K562 (cell line): ENCODE measurements around the gene KLRF2. TPM values are rescaled to one million over a fixed set of nuclear protein-coding genes. Genes with fewer than 3 reads are reported as not detected.

Source experiments
- ATAC-seq: fragments of 200-7000 bp; cut with Tn5 transposase; 3 replicates; pipeline ENCODE4 v1.9.1; 2020; ENCODE audit warnings: moderate library complexity
- BruUV-seq: library from RNA; stranded (reverse); fragments of 400-500 nt; replicated peaks from 2 replicates; lab custom pipeline; 2021; lab: Mats Ljungman, UMichigan
- CTCF ChIA-PET: fragments of 300-600 bp; formaldehyde crosslinking; extraction: SDS; loops from one replicate; lab custom pipeline; 2021; ENCODE audit warnings: low intra/inter-chr PET ratio; lab: Yijun Ruan, JAX
- POLR2A ChIA-PET: fragments of 300-600, 350-650 bp; sonication (Branson Sonifier 250); formaldehyde crosslinking; extraction: SDS; loops from one replicate; lab custom pipeline; 2021; ENCODE audit warnings: antibody characterized with exemption, inconsistent platforms; lab: Yijun Ruan, JAX
- DNase-seq, 4 experiments: peaks; one replicate each; pipeline versions ENCODE4 v3.0.0 to v3.0.0-alpha.2; 2011 to 2018; ENCODE audit warnings: low spot score in 3 of 4, mixed read lengths in 3 of 4; ENCODE audit errors: extremely low read depth in 1 of 4
- FAIRE-seq: peaks from 2 replicates; lab custom pipeline; 2011; peaks lifted over from hg19 to GRCh38; lab: Jason Lieb, UNC
- H2AFZ ChIP-seq: 2 replicates; pipeline ENCODE4 v1.6.0; 2011; ENCODE audit warnings: low read depth, low read length, control low read depth, inconsistent platforms
- H3K27ac ChIP-seq: fragments of 200-600 bp; 3 replicates; pipeline ENCODE4 v1.8.0; 2011; ENCODE audit warnings: low read depth, mild to moderate bottlenecking, control low read depth, inconsistent platforms, low read length, moderate library complexity, mixed read lengths; ENCODE audit errors: extremely low read depth
- H3K27me3 ChIP-seq, 2 experiments: fragments of 300-600 bp in 1 of 2; 2 replicates in 1 of 2; 3 replicates in 1 of 2; pipeline versions ENCODE4 v1.6.0 to v1.8.0; 2011; ENCODE audit warnings: inconsistent platforms in 2 of 2, low read length in 2 of 2, mild to moderate bottlenecking in 1 of 2, mixed read lengths in 1 of 2, moderate library complexity in 1 of 2; ENCODE audit not compliant: control insufficient read depth in 2 of 2, insufficient read depth in 2 of 2
- H3K36me3 ChIP-seq: fragments of 300-600 bp; 3 replicates; pipeline ENCODE4 v1.8.0; 2011; ENCODE audit warnings: mild to moderate bottlenecking, low read length, inconsistent platforms; ENCODE audit not compliant: control insufficient read depth, insufficient read depth
- H3K4me1 ChIP-seq, 2 experiments: fragments of 200-600 bp in 1 of 2; replicated peaks in 1 of 2; 2 replicates in 1 of 2; 3 replicates in 1 of 2; pipeline versions ENCODE4 v1.5.1 to v1.8.0; 2011; ENCODE audit warnings: inconsistent platforms in 2 of 2, low read length in 2 of 2, mild to moderate bottlenecking in 1 of 2, mixed read lengths in 1 of 2, moderate library complexity in 1 of 2; ENCODE audit not compliant: control insufficient read depth in 2 of 2, insufficient read depth in 2 of 2
- H3K4me2 ChIP-seq: 2 replicates; pipeline ENCODE4 v1.6.1; 2011; ENCODE audit warnings: low read length, control low read depth, inconsistent platforms, mixed read lengths; ENCODE audit not compliant: insufficient read depth
- H3K4me3 ChIP-seq: fragments of 200-600 bp; sonication (generic), shearing (Covaris generic); 2 replicates; pipeline ENCODE4 v1.5.1; 2016; ENCODE audit warnings: control low read depth, inconsistent platforms
- H3K79me2 ChIP-seq: fragments of 200-600 bp; 3 replicates; pipeline ENCODE4 v1.8.0; 2011; ENCODE audit warnings: low read length, inconsistent platforms; ENCODE audit not compliant: control insufficient read depth, insufficient read depth
- H3K9ac ChIP-seq, 2 experiments: 2 replicates each; pipeline versions ENCODE4 v1.6.0 to v1.6.1; 2011; ENCODE audit warnings: low read depth in 2 of 2, low read length in 2 of 2, control low read depth in 1 of 2, inconsistent platforms in 1 of 2, mild to moderate bottlenecking in 1 of 2, mixed read lengths in 1 of 2; ENCODE audit not compliant: insufficient read depth in 1 of 2
- H3K9me1 ChIP-seq: one replicate; pipeline ENCODE4 v1.6.0; 2011; ENCODE audit warnings: inconsistent platforms, mild to moderate bottlenecking, low read length, moderate library complexity; ENCODE audit not compliant: control insufficient read depth, insufficient read depth
- H3K9me3 ChIP-seq: replicated peaks from 2 replicates; pipeline ENCODE4 v1.5.1; 2011; ENCODE audit warnings: low read depth, low read length, inconsistent platforms; ENCODE audit not compliant: control insufficient read depth, insufficient read depth
- H4K20me1 ChIP-seq: replicated peaks from 2 replicates; pipeline ENCODE4 v1.6.1; 2011; ENCODE audit warnings: low read length, inconsistent platforms, mixed read lengths; ENCODE audit not compliant: control insufficient read depth, insufficient read depth
- BACH1 ChIP-seq: fragments of 200-800 bp; sonication (Bioruptor generic); IDR thresholded peaks from 2 replicates; pipeline ENCODE4 v1.6.1; 2016; ENCODE audit warnings: missing genetic modification characterization, missing compliant biosample characterization
- EGR1 ChIP-seq: fragments of 450-650 bp; conservative IDR thresholded peaks from 2 replicates; pipeline ENCODE4 v1.6.1; 2017; ENCODE audit warnings: mild to moderate bottlenecking
- MCM5 ChIP-seq: fragments of 450-650 bp; IDR thresholded peaks from 2 replicates; pipeline ENCODE4 v1.6.1; 2016; ENCODE audit warnings: low read depth
- NBN ChIP-seq: fragments of 450-650 bp; IDR thresholded peaks from 2 replicates; pipeline ENCODE4 v1.6.1; 2016; ENCODE audit warnings: low read depth, mild to moderate bottlenecking
- RBM22 ChIP-seq: fragments of 200-400 bp; formaldehyde crosslinking; IDR thresholded peaks from 2 replicates; pipeline ENCODE4 v1.6.1; 2018; ENCODE audit warnings: low read length, low read depth; ENCODE audit not compliant: poor library complexity, severe bottlenecking
- SIN3B ChIP-seq: fragments of 450-650 bp; IDR thresholded peaks from 2 replicates; pipeline ENCODE4 v1.6.1; 2017; ENCODE audit warnings: low read depth, mild to moderate bottlenecking, moderate library complexity
- ZNF280A ChIP-seq: fragments of 450-650 bp; IDR thresholded peaks from 2 replicates; pipeline ENCODE4 v1.6.1; 2018; ENCODE audit warnings: mild to moderate bottlenecking, low read depth; ENCODE audit not compliant: partially characterized antibody
- ZNF583 ChIP-seq: fragments of 250-450 bp; sonication (Bioruptor Pico); IDR thresholded peaks from 2 replicates; pipeline ENCODE4 v1.4.0; 2020
- WGBS: fragments of 100-300 bp; shearing (Covaris generic); methylation state at CpG from one replicate; pipeline ENCODE4 v1.1.6; 2016; ENCODE audit warnings: low coverage, mixed read lengths; ENCODE audit not compliant: insufficient coverage; ENCODE audit errors: missing lambda C conversion rate; 5-methylcytosine and 5-hydroxymethylcytosine counted together
- in situ Hi-C: fragments of 300-500 bp; cut with MboI; formaldehyde crosslinking; loops from 4 replicates; pipeline ENCODE4 v1.15.0; 2018; ENCODE audit warnings: inconsistent platforms, mixed read lengths
- intact Hi-C: fragments of 100-400 bp; cut with micrococcal nuclease; formaldehyde crosslinking; loops from 2 replicates; pipeline ENCODE4 v1.14.2; 2022
- polyA plus RNA-seq, 8 experiments: library from polyadenylated mRNA; depleted of rRNA in 4 of 8; stranded (reverse) in 5 of 8; unstranded in 3 of 8; fragments of >200 nt; fragmentation: Nextera tagmentation in 2 of 8; fragmentation: Illumina TruSeq in 1 of 8; extraction: Ambion mirVana in 2 of 8; extraction: Trizol in 1 of 8; gene quantifications; 2 replicates each; pipeline versions ENCODE4 v1.2.1 to v1.2.3, GENCODE V29; 2011 to 2014; ENCODE audit warnings: inconsistent platforms in 1 of 8, missing spikeins in 1 of 8
- total RNA-seq, 7 experiments: library from RNA; depleted of rRNA in 6 of 7; stranded (reverse); fragments of >200 nt in 6 of 7; fragmentation: Illumina TruSeq in 2 of 7; extraction: Trizol in 2 of 7; gene quantifications; 2 replicates each; pipeline versions ENCODE4 v1.2.1 to v1.2.3, GENCODE V29; 2011 to 2021; ENCODE audit warnings: low replicate concordance in 1 of 7
- TF ChIP-seq, protein P1 (sequence below): IDR thresholded peaks from 2 replicates; pipeline ENCODE4 v1.6.1; 2011; ENCODE audit not compliant: insufficient read length; ENCODE audit errors: extremely low read depth
- TF ChIP-seq, protein P2 (sequence below): sonication (generic); formaldehyde crosslinking; IDR thresholded peaks from 2 replicates; pipeline ENCODE4 v1.8.0; 2022; ENCODE audit warnings: mild to moderate bottlenecking, missing genetic modification reagents
- TF ChIP-seq, protein P3 (sequence below): fragments of 250-450 bp; sonication (Bioruptor Pico); IDR thresholded peaks from 2 replicates; pipeline ENCODE4 v1.5.0; 2021; ENCODE audit warnings: mild to moderate bottlenecking, moderate library complexity

Gene KLRF2
- total and polyA plus RNA-seq, 9 of the 15 experiments (the other 6 are each of a cell fraction or from before 2014, with no cell fraction given): not detected

GRCh38 chr12:9932270-9932669 lies 51.0 kb downstream of the KLRF2 start, which contains the start of gene CLEC2A:
CLEC2A (minus strand) TSS chr12:9932370; CDS start chr12:9932329, 41 bp downstream.
- Histone ChIP-seq H3K4me1 (no peaks in the 10 kb centered on the region), H3K27ac (no peak within 1 kb of the TSS), H3K79me2 (no peaks in the 10 kb centered on the region), H3K36me3 (no peaks in the 10 kb centered on the region), H4K20me1 (no peaks in the 10 kb centered on the region), H3K27me3 (no peaks in the 10 kb centered on the region), H3K4me2 (no peak within 1 kb of the TSS), H2AFZ (no peak within 1 kb of the TSS), H3K4me3 (no peak within 1 kb of the TSS), H3K9me3 (no peaks in the 10 kb centered on the region), H3K9ac (no peak within 1 kb of the TSS), H3K9me1 (no peaks in the 10 kb centered on the region)
- ATAC-seq: no peak
- DNase-seq: no peak
- in situ Hi-C loops: loop anchor here (10.0 kb wide), 1 partner anchor 97 kb away; no protein-coding TSS in a partner anchor
- CTCF ChIA-PET: no interaction called here
- 13% methylated on average over 6 of the region's 6 CpGs for WGBS
- intact Hi-C loops: loop anchor here (10.0 kb wide), 1 partner anchor 63 kb away; the partner anchor contains the start of gene CLEC1B
- BruUV-seq: no TSS peak
- no peak for FAIRE-seq
- POLR2A ChIA-PET: interaction anchor here (0.7 kb wide), 1 partner anchor 70 kb away, joined by 3 read pairs; no protein-coding TSS in a partner anchor
- TF ChIP-seq, protein P1, sequence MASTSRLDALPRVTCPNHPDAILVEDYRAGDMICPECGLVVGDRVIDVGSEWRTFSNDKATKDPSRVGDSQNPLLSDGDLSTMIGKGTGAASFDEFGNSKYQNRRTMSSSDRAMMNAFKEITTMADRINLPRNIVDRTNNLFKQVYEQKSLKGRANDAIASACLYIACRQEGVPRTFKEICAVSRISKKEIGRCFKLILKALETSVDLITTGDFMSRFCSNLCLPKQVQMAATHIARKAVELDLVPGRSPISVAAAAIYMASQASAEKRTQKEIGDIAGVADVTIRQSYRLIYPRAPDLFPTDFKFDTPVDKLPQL: no peak
- TF ChIP-seq ZNF583: no peak
- no peak for TF ChIP-seq NBN
- no peak for TF ChIP-seq EGR1
- no peak for TF ChIP-seq RBM22
- no peak for TF ChIP-seq BACH1
- TF ChIP-seq, protein P2, sequence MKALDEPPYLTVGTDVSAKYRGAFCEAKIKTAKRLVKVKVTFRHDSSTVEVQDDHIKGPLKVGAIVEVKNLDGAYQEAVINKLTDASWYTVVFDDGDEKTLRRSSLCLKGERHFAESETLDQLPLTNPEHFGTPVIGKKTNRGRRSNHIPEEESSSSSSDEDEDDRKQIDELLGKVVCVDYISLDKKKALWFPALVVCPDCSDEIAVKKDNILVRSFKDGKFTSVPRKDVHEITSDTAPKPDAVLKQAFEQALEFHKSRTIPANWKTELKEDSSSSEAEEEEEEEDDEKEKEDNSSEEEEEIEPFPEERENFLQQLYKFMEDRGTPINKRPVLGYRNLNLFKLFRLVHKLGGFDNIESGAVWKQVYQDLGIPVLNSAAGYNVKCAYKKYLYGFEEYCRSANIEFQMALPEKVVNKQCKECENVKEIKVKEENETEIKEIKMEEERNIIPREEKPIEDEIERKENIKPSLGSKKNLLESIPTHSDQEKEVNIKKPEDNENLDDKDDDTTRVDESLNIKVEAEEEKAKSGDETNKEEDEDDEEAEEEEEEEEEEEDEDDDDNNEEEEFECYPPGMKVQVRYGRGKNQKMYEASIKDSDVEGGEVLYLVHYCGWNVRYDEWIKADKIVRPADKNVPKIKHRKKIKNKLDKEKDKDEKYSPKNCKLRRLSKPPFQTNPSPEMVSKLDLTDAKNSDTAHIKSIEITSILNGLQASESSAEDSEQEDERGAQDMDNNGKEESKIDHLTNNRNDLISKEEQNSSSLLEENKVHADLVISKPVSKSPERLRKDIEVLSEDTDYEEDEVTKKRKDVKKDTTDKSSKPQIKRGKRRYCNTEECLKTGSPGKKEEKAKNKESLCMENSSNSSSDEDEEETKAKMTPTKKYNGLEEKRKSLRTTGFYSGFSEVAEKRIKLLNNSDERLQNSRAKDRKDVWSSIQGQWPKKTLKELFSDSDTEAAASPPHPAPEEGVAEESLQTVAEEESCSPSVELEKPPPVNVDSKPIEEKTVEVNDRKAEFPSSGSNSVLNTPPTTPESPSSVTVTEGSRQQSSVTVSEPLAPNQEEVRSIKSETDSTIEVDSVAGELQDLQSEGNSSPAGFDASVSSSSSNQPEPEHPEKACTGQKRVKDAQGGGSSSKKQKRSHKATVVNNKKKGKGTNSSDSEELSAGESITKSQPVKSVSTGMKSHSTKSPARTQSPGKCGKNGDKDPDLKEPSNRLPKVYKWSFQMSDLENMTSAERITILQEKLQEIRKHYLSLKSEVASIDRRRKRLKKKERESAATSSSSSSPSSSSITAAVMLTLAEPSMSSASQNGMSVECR (CRISPR knock-in tag): no peak
- no peak for TF ChIP-seq MCM5
- no peak for TF ChIP-seq SIN3B
- TF ChIP-seq, protein P3, sequence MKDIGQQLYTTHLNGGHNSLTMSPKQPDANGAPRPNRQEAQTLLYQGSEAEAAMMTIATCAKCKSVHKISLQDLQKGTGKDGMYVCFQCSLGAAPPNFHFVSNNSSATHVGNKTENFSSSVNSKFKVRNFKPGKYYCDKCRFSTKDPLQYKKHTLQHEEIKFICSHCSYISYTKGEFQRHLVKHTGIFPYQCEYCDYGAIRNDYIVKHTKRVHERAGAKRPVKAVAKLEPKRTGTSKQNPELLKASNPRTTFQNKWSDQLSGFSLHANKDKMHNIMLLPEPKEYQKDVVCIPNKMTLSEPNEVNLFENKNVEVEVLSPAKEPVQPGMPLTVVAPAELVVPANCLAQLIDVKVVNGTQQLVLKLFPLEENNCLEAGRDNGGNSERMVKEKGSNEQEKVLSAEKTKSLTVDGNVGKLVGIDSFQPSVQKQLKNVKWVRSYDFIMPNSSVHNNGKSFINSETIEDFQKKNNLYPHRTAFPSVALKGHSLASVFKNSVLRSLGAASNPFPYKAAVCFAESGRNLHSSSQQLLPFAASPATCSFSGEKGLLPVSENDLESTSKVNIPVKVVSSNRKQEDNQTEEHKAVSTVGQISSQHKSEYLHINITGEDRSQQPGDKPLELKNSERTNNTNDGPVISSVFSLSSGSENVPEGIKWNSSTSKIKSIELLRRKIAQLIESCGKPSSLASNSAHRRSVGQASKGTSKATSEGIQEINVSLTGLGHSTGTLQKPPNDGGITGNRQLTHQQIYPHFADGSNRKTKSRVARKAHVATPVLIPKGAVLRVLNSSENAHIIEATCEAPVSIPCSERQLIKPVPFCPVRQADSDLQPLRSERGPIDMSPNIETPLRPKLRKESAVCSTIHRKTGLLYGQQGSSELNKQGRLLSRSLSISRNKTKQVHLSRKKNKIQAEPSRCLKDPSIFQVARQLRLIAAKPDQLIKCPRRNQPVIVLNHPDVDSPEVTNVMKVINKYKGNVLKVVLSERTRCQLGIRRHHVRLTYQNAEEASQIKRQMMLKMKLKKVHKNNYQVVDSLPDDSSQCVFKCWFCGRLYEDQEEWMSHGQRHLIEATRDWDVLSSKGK: no peak
- no peak for TF ChIP-seq ZNF280A
